Measurements from ENCODE around the gene CCDC6. TPM values are rescaled to one million over a fixed set of nuclear protein-coding genes. Genes with fewer than 3 reads are reported as not detected.

CCDC6 gene
- total RNA-seq, 1 experiment from 2014 or later = 37.6 TPM

GRCh38 chr10:59900048-59900727 is 6.2 kb downstream of the CCDC6 start:
- H3K36me3 ChIP-seq (ENCODE audit: low read depth, low read length) = 0 out of 2 replicates have a peak, but pooled peaks cover 4% of the 10 kb centered on the region
- H3K9me3 ChIP-seq (ENCODE audit: low read length) = no peaks in the 10 kb centered on the region
- DNase-seq = no peak
- CTCF ChIA-PET = no interaction called here
- H3K4me1 ChIP-seq (ENCODE audit: insufficient read depth, low read length) = peaks cover 29% of the 10 kb centered on the region
- intact Hi-C loops (cut with micrococcal nuclease) = no loop called here
- H3K9ac ChIP-seq (ENCODE audit: low read length) = no peak overlapping the region
- no TSS peak for BruUV-seq (replicated peaks)
- peaks cover 57% of the 10 kb centered on the region for H4K20me1 ChIP-seq (ENCODE audit: low read length)
- POLR2A ChIA-PET (ENCODE audit: unreplicated experiment) = no interaction called here
- no peaks in the 10 kb centered on the region for H3K9me2 ChIP-seq (replicated peaks; ENCODE audit: low read length)
- no peak overlapping the region for H3K27ac ChIP-seq (ENCODE audit: low read length)
- ATAC-seq = no peak
- no peaks in the 10 kb centered on the region for H3K27me3 ChIP-seq (ENCODE audit: low read length)
- no peak for TF ChIP-seq EZH2 (IDR thresholded peaks at IDR 0.05; ENCODE audit: low read length, unreplicated experiment)
- TF ChIP-seq EZH2phosphoT487 (IDR thresholded peaks at IDR 0.05; ENCODE audit: borderline replicate concordance, low read length) = no peak
- no peak for TF ChIP-seq CTCF (conservative IDR thresholded peaks at IDR 0.05; ENCODE audit: low read depth, low read length)
- no peak overlapping the region for H2AFZ ChIP-seq (ENCODE audit: low read length)
- H3F3A ChIP-seq (ENCODE audit: low read length, unreplicated experiment) = no peaks in the 10 kb centered on the region
- no peak overlapping the region for H3K4me2 ChIP-seq (ENCODE audit: low read length)
- H3K79me2 ChIP-seq (ENCODE audit: low read length) = peaks cover 100% of the 10 kb centered on the region
- no peak overlapping the region for H3K4me3 ChIP-seq (ENCODE audit: low read length)

- no peaks in the 10 kb centered on the region for H3F3A ChIP-seq (ENCODE audit: low read length, unreplicated experiment)
- ATAC-seq = no peak
- CTCF ChIA-PET = interaction anchor here (0.6 kb wide), 1 partner anchor 151 kb away, joined by 3 read pairs; no protein-coding TSS in a partner anchor
These were observed 8.1 kb downstream of the CCDC6 start for GRCh38 chr10:59898125-59898835.

More at GRCh38 chr10:59898125-59898835, 8.1 kb downstream of the CCDC6 start:
- no peak for TF ChIP-seq EZH2 (IDR thresholded peaks at IDR 0.05; ENCODE audit: low read length, unreplicated experiment)
- no peak for TF ChIP-seq EZH2phosphoT487 (IDR thresholded peaks at IDR 0.05; ENCODE audit: borderline replicate concordance, low read length)
- TF ChIP-seq CTCF (conservative IDR thresholded peaks at IDR 0.05; ENCODE audit: low read depth, low read length) = no peak
- H4K20me1 ChIP-seq (ENCODE audit: low read length) = peaks cover 53% of the 10 kb centered on the region
- no peak overlapping the region for H2AFZ ChIP-seq (ENCODE audit: low read length)
- no peak overlapping the region for H3K4me2 ChIP-seq (ENCODE audit: low read length)
- 0 out of 2 replicates have a peak, but pooled peaks cover 4% of the 10 kb centered on the region for H3K36me3 ChIP-seq (ENCODE audit: low read depth, low read length)
- no peaks in the 10 kb centered on the region for H3K9me2 ChIP-seq (replicated peaks; ENCODE audit: low read length)
- intact Hi-C loops (cut with micrococcal nuclease) = no loop called here
- H3K79me2 ChIP-seq (ENCODE audit: low read length) = peaks cover 99% of the 10 kb centered on the region
- H3K4me1 ChIP-seq (ENCODE audit: insufficient read depth, low read length) = peaks cover 29% of the 10 kb centered on the region
- no peak overlapping the region for H3K27ac ChIP-seq (ENCODE audit: low read length)
- POLR2A ChIA-PET (ENCODE audit: unreplicated experiment) = no interaction called here
- H3K4me3 ChIP-seq (ENCODE audit: low read length) = no peak overlapping the region
- no peaks in the 10 kb centered on the region for H3K9me3 ChIP-seq (ENCODE audit: low read length)
- H3K9ac ChIP-seq (ENCODE audit: low read length) = no peak overlapping the region
- no peaks in the 10 kb centered on the region for H3K27me3 ChIP-seq (ENCODE audit: low read length)
- no peak for DNase-seq
- no TSS peak for BruUV-seq (replicated peaks)
